Activated naive CD4-positive, alpha-beta T cell treated with Interleukin-2 at 50 U/mL for 16 hours (primary cell): ENCODE measurements around the gene FMN1.

Source experiments
- DNase-seq: peaks from one replicate; pipeline ENCODE4 v3.0.0-alpha.2; 2020

The FMN1 gene

DNA sequence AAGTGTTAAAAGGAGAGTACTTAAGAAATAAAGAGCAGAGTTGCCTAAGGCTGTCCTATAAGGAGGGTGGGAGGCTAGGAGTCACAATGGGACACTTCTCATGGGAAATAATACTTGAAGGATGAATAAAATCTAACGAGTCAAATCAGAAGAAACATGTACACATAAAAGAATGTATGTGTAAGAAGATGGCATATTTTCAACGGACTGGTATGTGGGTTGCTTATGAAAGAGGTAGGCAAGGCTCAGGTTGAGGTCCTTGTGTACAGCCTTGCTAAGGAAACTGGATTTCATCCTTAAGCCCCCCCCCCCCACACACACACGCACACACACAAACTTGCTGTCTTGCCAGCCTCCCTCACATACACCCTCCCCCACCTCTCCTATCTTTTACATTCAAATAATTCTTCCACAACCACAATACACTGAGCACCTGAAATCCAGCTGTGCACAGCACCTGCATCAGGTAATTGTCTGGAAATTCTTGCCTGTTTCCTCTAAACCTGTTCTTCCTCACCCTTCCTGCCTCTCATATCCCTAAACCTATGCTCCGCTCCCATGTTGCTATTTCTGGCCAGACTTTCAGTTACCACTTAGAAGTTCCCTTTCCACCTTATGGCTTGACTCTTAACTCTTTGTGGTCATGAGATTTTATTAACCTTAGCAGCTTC lies 79.2 kb downstream of the FMN1 start:
- DNase-seq, result no peak

DNA sequence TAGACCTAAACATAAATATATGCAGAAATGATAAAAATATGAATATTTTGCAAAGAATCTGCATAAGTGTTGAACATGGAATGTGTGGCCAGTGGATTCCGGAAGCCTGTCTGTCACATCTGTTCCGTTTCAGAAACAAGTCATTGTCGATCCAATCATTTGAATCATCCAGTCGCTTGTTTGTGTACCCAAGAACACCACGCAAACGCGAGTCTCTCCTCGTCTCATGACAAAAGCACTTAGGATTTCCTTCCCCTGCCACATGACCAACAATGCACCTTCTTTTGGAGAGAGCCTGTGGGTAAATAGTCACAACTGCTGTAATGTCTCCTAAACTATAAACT lies 80.2 kb downstream of the FMN1 start:
- no peak for DNase-seq

DNA sequence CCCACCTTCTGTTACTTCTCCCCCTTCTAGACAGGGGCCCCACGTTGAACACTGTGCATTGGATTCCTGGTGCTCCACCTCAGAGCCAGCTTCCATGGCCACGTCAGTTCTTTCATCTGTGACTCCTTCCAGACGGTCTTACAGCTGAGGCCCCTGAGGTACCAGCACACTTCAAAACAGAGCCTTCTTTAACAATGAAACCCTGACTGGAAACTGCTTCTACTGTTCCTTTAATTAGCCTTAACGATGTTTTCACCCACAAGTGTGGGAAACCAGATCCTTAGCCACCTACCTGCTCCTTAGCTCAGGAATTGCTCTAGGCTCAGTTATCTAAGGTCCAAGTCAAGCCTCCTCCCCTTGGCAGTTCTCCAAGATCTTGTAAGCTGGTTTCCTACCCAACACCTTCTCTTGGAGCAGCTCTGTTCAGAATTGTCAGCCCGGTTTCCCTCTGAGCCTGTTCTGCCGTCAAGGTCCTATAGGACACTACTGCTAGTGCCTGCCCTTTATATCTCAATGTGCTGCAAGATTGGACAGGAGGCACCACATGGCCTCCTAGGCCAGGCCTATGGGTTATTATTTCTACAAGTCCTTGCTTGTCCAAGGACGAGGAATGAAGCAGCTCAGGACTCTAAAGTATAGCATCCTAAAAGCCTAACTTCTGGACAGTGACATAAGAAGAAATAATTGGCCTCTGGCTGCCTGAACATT lies 80.7 kb downstream of the FMN1 start:
- no peak for DNase-seq

DNA sequence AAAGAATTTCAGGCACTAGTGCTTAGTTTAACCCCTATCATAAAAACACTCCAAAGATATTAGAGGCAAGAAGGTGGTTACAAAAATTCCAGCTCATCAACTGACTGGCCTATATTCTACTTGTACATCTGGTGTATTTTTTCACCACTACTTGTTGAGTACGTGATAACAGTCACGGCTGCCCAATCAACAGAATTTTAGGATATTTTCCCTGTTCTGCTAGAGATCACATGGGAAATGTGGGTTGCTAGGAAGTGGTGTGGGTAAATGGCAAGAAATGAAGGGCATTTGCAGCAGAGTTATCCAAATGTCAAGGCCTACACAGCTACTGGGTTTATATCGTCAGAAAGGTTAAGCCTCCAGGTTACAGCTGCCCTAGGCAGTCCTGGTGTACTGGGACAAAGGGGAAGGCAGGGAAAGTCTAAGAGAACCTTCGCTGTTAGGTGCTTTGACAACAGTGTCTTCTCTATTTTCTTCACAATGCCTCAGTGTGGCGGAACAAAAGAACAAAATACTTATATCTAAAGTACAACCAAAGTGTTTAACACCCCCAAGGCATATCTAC lies 81.9 kb downstream of the FMN1 start:
- no peak for DNase-seq

DNA sequence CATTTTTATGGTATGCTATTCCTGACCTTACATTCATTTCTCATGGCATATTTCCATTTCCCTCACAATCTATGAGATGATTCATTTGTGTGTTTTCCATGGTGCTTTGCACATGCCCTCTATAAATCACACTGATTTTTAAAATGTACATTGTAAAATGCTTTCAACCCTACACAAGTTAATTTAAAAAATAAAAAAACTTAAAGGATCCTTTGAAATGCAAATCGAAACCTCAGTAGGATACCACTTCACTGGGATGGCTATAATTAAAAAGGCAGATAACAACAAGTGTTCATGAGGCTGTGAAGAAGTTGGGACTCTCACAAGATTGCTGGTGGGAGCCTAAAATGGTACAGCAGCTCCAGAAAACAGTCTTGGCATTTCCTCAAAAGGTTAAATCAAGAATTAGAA lies 83.5 kb downstream of the FMN1 start:
- DNase-seq, result no peak

DNA sequence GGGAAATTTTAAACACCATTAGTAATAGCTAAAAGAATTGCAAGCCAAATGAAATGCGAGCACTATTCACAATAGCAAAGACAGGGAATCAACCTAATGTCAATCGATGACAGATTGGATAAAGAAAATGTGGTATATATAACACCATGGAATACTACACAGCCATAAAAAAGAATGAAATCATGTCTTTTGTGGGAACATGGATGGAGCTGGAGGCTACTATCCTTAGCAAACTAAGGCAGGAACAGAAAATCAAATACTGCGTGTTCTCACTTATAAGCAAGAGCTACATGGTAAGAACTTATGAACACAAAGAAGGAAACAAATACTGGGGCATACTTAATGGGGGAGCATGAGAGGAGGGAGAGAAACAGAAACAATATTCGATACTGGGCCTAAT lies 85.2 kb downstream of the FMN1 start:
- no peak for DNase-seq

DNA sequence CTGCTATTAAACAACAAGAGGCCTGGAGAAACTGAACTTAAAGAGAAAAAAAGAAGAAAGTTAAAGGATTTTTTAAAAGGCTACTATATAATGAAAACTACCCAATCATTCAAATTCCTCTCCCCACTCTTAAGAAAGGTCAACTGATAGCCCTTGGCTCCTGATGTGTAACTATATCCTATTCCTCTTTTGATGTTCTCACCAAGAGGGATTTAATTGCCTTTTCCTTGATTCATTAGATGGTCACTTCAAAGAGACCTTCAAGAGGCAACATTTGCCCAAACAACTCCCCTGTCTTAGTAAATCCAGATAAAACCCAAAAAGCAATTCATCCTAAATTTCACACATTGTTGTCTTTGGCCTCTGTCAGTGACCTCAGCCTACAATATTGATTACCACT lies 86.0 kb downstream of the FMN1 start:
- DNase-seq, result no peak

DNA sequence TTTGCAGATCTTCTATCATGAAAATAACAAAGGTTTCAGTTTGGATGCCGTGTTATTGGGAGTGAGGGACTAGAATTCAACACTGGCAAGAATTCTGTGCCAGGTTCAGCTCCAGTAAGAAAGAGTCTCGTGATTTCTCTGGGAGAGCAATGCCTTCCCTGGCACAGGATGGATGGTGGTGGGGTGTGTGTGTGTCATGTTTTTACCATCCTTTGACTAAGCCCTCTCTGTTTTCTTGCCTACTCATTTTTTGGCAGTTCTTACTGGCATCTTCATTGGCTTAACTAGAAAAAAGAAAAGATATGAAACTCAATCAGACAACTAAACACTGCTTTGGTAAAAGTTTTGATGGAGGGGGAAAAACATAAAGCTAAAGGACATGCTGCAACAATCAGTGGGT lies 86.6 kb downstream of the FMN1 start:
- no peak for DNase-seq

DNA sequence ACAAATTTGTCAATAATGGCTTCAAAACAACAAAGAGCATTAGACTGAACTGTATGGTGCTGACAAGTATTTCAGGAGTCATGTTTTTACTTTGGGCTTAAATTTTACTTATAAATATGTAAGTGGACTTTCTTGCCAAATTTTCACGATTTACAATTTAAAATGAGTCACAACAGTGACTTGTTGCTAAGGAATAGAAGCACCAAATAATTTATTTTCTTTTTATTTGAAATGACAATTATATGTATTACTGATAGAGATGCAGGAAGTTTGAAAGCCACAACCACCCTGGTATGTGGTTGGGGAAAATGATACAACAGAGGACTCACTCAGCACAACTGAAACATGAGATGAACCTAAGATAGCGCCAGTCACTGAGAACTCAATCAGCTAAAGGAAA lies 90.3 kb downstream of the FMN1 start:
- DNase-seq, result no peak

DNA sequence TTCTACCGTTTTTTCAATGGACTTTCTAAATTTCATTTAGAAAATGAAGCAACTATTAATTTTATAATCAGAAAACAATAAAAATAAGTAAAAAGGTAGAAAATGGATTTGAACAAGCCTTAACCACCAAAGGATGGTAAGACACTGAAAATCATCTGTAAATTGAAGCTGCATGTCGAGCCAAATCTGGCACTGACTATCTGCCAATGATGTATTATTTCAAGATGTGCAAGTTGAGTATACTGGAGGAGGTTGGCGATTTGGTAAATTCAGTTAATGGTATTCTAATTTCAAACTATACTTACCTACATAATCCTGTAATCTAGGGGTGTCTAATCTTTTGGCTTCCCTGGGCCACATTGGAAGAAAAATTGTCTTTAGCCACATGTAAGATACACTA lies 93.5 kb downstream of the FMN1 start:
- DNase-seq, result no peak

DNA sequence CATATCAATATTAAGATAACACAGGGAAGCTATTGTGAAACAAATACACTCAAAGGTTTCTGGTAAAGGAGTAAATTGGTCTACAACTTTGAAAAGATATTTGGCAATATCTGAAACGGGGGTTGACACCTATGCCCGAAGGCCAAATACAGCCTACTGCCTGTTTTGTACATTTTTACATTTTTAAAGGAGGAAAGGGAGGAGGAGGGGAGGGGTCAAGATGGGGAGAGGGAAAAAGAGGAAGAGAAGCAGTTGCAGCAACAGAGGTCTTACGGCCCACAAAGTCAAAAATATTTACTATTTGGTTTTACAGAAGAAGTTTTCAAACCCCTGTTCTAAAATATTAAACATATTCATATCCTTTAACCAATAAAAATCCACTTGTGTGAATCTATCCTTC lies 94.2 kb downstream of the FMN1 start:
- no peak for DNase-seq

DNA sequence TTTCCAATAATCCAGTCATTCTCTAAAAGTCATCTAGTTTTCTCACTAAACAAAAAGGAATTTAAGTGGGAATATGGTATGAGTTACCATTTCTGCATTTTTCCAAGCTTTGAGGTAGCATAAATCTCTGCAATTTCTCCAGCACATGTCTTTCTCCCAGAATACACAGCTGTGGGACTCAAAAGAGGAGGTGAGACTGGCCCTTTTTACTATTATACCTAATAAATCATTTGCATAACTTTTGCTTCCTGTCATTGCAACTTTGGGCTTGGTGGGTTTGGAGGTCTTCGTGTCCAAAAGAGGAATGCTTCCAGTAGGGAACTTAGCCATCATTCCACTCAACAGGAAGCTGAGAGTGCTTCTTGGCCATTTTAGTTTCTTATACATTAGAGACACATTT lies 94.8 kb downstream of the FMN1 start:
- DNase-seq, result no peak

DNA sequence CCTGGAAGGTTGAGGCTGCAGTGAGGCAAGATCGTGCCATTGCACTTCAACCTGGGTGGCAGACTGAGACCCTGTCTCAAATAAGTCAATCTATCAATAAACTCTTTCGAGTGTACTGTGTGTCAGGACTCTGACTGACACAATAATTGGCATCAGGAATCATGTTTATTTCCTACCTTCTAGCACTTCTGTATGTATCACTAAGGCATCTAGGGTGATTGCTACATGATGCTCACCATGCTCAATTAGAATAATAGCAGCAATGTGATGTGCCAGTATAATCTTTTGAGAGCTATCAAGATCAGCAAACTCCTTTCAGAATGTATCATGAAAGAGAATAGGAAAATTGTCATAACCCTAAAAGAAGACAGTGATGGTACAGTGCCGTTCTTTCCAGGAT lies 95.3 kb downstream of the FMN1 start:
- no peak for DNase-seq

DNA sequence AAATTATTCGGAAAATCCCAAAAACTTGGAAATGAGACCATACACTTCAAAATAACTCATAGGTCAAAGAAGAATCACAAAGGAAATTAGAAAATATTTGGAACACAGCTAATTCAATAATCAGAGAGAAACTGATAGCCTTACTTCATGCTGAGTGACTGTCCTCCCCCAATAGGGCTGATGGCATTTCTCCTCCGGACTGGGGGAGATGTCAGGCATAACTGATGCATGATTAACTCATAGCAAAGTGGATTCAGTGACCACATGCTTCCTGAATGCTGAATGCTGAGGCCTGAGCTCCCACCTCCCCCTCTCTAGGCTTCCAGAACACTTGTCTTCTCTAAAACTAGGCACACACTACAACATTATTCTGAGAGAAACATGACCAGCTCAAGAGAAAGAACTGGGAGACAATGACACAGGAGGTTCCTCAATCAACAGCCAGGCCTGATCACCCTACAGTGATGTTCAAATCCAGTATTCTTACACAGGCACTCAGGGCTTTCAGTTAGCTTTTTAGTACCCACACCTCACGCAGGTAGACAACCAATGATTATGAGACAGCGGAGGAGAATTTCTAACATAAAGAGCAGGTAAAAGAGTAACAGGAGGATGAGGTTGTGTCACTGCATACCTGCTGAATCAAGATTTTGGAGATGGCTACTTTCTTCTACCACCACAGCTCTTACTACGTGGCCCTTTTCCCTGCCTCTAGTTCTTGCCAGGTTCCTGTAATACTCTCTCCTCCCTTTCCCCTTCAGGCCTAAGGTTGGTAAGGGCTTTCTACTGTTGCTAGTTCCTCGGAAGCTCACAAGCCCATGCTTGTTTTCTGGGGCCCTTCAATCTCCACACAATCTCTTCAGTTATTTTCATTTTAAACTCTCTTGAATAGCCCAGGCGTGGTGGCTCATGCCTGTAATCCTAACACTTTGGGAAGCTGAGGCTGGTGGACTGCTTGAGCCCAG lies 96.1 kb downstream of the FMN1 start:
- DNase-seq, result no peak

DNA sequence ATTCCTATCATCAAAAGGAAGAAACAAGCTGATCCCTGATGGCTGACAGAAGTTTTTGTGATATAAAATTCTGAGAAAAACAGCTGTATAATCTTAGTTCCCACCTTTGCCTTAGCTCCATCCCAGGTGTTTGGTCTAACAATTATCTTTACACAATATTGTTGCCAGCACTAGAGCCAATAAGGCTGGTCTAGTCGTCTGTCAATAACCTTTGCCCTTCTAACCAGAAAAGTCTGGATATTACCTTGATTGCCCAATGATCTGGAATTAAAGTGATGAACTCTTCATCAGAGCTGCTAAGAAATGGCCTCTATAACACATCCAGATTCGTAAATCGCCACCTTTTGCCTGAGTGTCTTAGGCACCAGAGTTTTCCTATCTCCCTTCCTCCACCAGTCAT lies 98.4 kb downstream of the FMN1 start:
- no peak for DNase-seq

DNA sequence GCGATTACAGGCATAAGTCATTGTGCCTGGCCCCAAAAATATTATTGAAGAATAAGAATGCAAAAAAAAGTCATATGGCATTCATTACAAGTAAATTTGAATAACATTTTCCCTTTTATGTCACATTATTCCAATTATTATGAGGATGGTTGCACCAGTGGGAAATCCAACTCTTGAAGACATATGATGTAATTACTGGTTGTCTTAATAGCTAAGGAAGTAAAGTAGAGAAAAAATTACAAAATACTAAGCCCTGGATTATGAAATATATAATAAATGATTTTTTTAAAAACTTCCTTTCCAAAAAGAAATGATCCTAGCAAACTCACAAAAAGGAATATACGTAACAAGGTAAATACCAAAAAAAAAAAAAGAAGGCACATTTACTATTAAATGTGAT lies 98.9 kb downstream of the FMN1 start:
- DNase-seq, result no peak

DNA sequence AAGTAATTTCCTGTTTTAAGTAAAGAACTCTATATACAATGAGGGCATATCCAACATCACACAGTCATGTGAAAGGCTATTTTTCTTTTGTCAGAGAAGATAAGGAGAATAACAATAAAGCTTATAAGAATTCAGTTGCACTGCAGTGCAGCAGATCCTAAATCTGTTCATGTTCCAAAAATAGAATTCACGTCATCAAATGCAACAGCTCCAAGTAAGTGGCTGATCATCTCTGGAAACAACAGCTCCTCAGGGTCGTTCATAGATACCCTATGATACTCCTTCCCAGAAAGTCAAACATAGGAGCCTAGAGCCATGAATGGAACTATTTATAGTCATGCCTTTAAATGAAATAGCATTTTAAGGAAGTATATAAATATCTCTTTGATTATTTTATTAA lies 100.2 kb downstream of the FMN1 start:
- no peak for DNase-seq

DNA sequence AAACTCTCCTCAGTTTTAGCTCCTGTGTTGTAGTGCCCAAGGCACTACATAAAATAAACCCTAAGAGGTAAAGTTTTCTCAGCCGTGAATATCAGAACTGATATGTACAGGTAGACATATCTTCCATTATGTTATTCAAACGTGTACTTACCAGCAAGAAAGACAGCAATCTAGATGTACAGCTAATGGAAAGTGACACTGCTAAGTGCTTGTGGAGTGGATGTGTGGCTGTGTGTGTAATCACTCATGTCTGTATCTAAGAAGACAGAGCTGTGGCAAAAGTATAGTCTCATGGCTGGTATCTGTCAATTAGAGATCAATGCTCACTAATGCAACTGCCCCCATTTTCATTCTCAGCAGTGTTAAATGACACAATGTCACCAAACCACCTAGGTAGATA lies 101.3 kb downstream of the FMN1 start:
- no peak for DNase-seq

DNA sequence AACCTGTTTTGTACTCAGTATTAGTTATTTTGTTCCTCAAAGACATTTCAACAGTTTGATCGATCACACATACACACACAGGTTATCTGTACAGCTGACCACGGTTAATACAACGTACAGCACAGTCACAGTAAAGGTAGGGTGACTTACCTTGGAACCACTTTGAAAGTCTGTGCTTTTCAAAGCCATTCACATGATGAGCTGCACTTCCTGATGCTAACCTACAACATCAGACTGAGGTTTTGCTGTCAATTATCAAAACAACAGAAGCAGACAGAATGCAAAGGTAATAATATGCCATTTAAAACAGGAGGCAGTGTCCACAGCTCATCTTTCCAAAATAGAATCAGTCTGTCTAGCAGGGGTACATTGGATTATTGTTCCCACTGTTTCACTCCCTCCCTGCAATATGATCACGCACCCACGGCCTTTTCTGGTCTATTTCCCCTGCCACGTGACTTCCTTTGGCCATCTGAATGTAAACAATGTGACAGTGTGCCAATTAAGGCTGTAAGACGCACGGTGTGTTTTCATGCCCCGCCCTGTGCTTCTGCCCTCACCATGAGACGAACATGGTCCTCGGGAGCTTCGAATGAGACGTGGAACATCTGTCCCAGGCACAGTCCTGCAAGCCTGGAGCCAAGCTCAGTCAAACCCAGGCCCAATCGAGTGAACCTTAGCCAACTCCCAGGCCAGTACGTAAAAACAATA lies 102.4 kb downstream of the FMN1 start:
- no peak for DNase-seq

DNA sequence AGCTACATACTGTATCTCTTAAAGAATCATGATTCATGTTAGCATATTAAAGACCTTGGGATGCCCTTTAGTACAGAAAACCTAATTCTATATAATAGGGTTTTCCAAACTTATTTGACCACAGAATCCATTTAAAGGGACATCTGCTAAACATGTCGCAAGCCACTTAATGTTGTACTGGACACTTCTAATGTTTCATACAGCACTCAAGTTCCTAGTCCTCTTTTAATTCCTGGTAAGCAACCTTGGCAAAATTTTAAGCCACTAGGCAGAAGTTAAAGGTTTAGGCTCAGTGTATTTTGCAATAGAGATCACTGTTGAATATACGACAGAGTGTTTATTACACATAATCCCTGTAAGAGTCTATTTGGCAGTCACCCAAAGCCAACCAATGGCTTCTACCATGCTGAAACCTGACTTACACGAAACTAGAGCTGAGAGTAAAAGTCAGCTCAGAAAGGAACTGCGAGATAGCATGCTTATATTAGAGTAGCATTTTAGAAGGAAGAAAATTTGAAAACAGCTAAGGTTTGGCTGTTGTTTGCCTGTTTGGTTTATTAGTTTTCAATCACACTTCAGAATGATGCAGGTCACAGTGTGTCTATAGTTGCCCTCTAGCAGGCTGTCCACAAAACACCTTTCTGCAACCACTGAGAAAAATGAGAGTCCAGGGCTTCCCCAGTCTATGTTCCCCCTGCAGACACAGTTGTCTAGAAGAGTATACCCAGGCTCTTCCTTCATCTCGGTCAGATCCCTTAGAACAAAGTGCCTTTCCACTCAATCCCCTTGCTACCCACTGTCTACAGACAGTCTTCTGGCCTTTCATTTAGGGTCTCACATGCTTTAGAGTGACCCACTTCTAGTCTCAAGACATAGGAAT lies 104.4 kb downstream of the FMN1 start:
- no peak for DNase-seq

DNA sequence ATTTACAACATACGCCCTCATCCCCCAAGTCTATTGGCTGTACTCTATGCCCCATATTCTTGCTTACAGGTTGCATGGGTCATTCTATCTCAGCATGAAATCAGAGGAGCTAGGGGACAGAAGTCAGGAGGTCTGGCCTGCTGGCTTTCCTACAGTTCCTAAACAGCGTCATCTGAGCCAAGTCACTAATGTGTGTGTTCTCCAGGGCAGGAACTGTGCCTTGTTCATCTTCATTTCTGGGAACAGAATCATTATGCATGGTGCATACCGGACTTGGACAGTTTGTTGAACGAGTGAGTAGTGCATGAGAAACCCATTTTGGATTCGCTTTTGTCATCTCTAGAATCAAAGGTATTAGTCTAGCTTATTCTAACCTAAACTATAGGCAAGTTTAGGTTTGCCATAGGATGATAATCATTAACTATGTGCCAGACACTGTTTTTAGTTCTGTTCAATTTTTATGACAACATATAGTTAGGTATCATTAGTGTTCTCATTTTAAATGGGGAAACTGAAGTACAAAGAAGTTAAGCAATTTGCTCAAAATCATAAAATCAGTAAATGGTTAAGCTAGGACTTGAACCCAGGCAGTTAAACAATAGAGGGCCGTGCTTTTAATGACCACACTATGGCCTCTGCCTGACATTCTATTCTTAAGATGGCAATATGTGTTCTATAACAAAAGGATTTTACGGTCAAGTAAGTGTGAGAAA lies 105.2 kb downstream of the FMN1 start:
- no peak for DNase-seq
